Prostate gland (tissue), 2 donors: ENCODE measurements around the gene TFEB. TPM values are rescaled to one million over a fixed set of nuclear protein-coding genes. Genes with fewer than 3 reads are reported as not detected.

Experiments
- DNase-seq: peaks from one replicate; pipeline ENCODE4 v3.0.0-alpha.2; 2019; ENCODE audit warnings: low spot score
- H3K27ac ChIP-seq, 2 donors: fragments of 200-600 bp; sonication (generic); 2 replicates each; pipeline ENCODE4 v1.5.1; 2017 to 2019
- H3K27me3 ChIP-seq: fragments of 200-600 bp; sonication (generic); replicated peaks from 2 replicates; pipeline ENCODE4 v1.5.1; 2019; ENCODE audit not compliant: insufficient read depth
- H3K36me3 ChIP-seq, 2 donors: fragments of 200-600 bp; sonication (generic); 1 replicate in 1 of 2; 2 replicates in 1 of 2; pipeline versions ENCODE4 v1.5.1 to v1.8.1; 2017 to 2019
- H3K4me1 ChIP-seq: fragments of 200-600 bp; sonication (generic); replicated peaks from 2 replicates; pipeline ENCODE4 v1.5.1; 2019
- H3K4me3 ChIP-seq, 2 donors: fragments of 200-600 bp; sonication (generic); 2 replicates each; pipeline ENCODE4 v1.5.1; 2017 to 2019
- H3K9me3 ChIP-seq: fragments of 200-600 bp; sonication (generic); 2 replicates; pipeline ENCODE4 v1.5.1; 2017
- CTCF ChIP-seq, 4 experiments: fragments of 200-600 bp in 2 of 4; fragments of 450-650 bp in 2 of 4; sonication (generic) in 2 of 4; IDR thresholded peaks; 1 replicate in 3 of 4; 2 replicates in 1 of 4; pipeline ENCODE4 v1.5.1; 2016 to 2019; ENCODE audit warnings: antibody characterized with exemption in 4 of 4, mild to moderate bottlenecking in 2 of 4, moderate library complexity in 2 of 4
- POLR2A ChIP-seq: fragments of 450-650 bp; IDR thresholded peaks from one replicate; pipeline ENCODE4 v1.6.1; 2016; ENCODE audit warnings: antibody characterized with exemption, mild to moderate bottlenecking
- POLR2AphosphoS5 ChIP-seq: sonication (generic); formaldehyde crosslinking; IDR thresholded peaks from one replicate; pipeline ENCODE4 v1.6.1; 2017; ENCODE audit warnings: antibody characterized with exemption
- WGBS: methylation state at CpG from one replicate; pipeline ENCODE4 v1.1.5; 2018; 5-methylcytosine and 5-hydroxymethylcytosine counted together
- intact Hi-C: fragments of 100-400 bp; cut with DNase I; formaldehyde crosslinking; loops from one replicate; pipeline ENCODE4 v1.14.2; 2022
- total RNA-seq, 2 donors: library from RNA; depleted of rRNA; stranded (reverse); fragments of >200 nt; gene quantifications; one replicate each; pipeline ENCODE4 v1.1.0, GENCODE V29; 2016

Gene TFEB
- total RNA-seq, 2 donors from 2014 or later: 28.4 to 31.2 TPM

- Histone ChIP-seq H3K9me3 (no peaks in the 10 kb centered on the region), H3K4me1 (no peaks in the 10 kb centered on the region), H3K4me3 (no peak overlapping the region), H3K27ac (no peak overlapping the region), H3K27me3 (no peaks in the 10 kb centered on the region), H3K36me3 (no peaks in the 10 kb centered on the region)
- no peak for DNase-seq
- intact Hi-C loops: no loop called here
- 86% methylated on average over 6 of the region's 6 CpGs for WGBS
- TF ChIP-seq POLR2AphosphoS5: no peak
- no peak for TF ChIP-seq CTCF (IDR thresholded peaks at IDR 0.05)
- TF ChIP-seq POLR2A: no peak
Observed at GRCh38 chr6:41743406-41744235, 8.2 kb upstream of the TFEB start.

- no peak for DNase-seq
- 90% methylated on average over 20 of the region's 20 CpGs for WGBS
Observed at GRCh38 chr6:41741625-41742490, 6.5 kb upstream of the TFEB start.

GRCh38 chr6:41740366-41741162 lies 5.2 kb upstream of the TFEB start:
- WGBS: 89% methylated on average over 13 of the region's 13 CpGs
- H3K36me3 ChIP-seq: no peaks in the 10 kb centered on the region
- no peak overlapping the region for H3K4me3 ChIP-seq
- no peak for DNase-seq
- intact Hi-C loops: no loop called here
- TF ChIP-seq POLR2AphosphoS5 (no peak), CTCF (IDR thresholded peaks at IDR 0.05) (no peak), POLR2A (no peak)
- H3K27ac ChIP-seq: no peak overlapping the region
- H3K9me3 ChIP-seq: no peaks in the 10 kb centered on the region
- no peaks in the 10 kb centered on the region for H3K27me3 ChIP-seq
- H3K4me1 ChIP-seq: no peaks in the 10 kb centered on the region

More at GRCh38 chr6:41741625-41742490, 6.5 kb upstream of the TFEB start:
- no peak for TF ChIP-seq POLR2A
- TF ChIP-seq POLR2AphosphoS5: no peak
- TF ChIP-seq CTCF (IDR thresholded peaks at IDR 0.05): no peak
- no peak overlapping the region for H3K4me3 ChIP-seq
- H3K27me3 ChIP-seq: no peaks in the 10 kb centered on the region
- intact Hi-C loops: no loop called here
- no peaks in the 10 kb centered on the region for H3K4me1 ChIP-seq
- H3K36me3 ChIP-seq: no peaks in the 10 kb centered on the region
- H3K27ac ChIP-seq: no peak overlapping the region
- H3K9me3 ChIP-seq: no peaks in the 10 kb centered on the region

- H3K27ac ChIP-seq: no peak overlapping the region
- no peak overlapping the region for H3K4me3 ChIP-seq
- no peaks in the 10 kb centered on the region for H3K9me3 ChIP-seq
- TF ChIP-seq POLR2A: no peak
- TF ChIP-seq CTCF (IDR thresholded peaks at IDR 0.05): no peak
- TF ChIP-seq POLR2AphosphoS5: no peak
- whole genome bisulfite sequencing: 87% methylated on average over 4 of the region's 4 CpGs
- intact Hi-C loops: no loop called here
- no peaks in the 10 kb centered on the region for H3K4me1 ChIP-seq
- no peaks in the 10 kb centered on the region for H3K27me3 ChIP-seq
- no peak for DNase-seq
- H3K36me3 ChIP-seq: no peaks in the 10 kb centered on the region
Observed at GRCh38 chr6:41739041-41739440, 3.6 kb upstream of the TFEB start.
